ENCODE results near the gene PIGC. TPM values are rescaled to one million over a fixed set of nuclear protein-coding genes. Genes with fewer than 3 reads are reported as not detected.

The PIGC gene
- total RNA-seq, 1 experiment from 2014 or later: 16.2 TPM

- ChIA-PET POLR2A (interaction anchor here (0.5 to 0.6 kb wide), 2 partner anchors 614 to 819 kb away, joined by 4 to 5 read pairs; no protein-coding TSS in a partner anchor), CTCF (interaction anchor here (0.7 to 1.6 kb wide), 4 partner anchors 12 to 446 kb away, joined by 3 to 7 read pairs (median 4); partner anchors contain the start of gene PIGC)
- Mint-ChIP-seq H3K4me3 (no peak overlapping the region), H3K9me3 (peaks cover 19% of the 10 kb centered on the region), H3K36me3 (peaks cover 5% of the 10 kb centered on the region; the same call in 1 of the 2 replicates), H3K27me3 (ENCODE audit: low read depth) (no peaks in the 10 kb centered on the region; the same call in 1 of the 2 replicates), H3K27ac (no peak overlapping the region), H3K4me1 (peaks cover 20% of the 10 kb centered on the region)
- DNase-seq (ENCODE audit: low spot score) (peak; percentile 30), ATAC-seq (peak; percentile 66)
- no peak for TF ChIP-seq NR2C2 (CRISPR knock-in tag; IDR thresholded peaks at IDR 0.05)
- 0 out of 2 replicates have a peak, but pooled peaks have one; percentile 23 for TF ChIP-seq FOXK1 (CRISPR knock-in tag; IDR thresholded peaks at IDR 0.05)
Observed at GRCh38 chr1:172431721-172432192, 12.1 kb downstream of the PIGC start.

GRCh38 chr1:172431204-172431603 lies 12.7 kb downstream of the PIGC start:
- Mint-ChIP-seq H3K27ac (no peak overlapping the region), H3K36me3 (peaks cover 5% of the 10 kb centered on the region; the same call in 1 of the 2 replicates), H3K4me3 (no peak overlapping the region), H3K27me3 (ENCODE audit: low read depth) (no peaks in the 10 kb centered on the region; the same call in 1 of the 2 replicates), H3K4me1 (peaks cover 20% of the 10 kb centered on the region), H3K9me3 (peaks cover 16% of the 10 kb centered on the region)
- ChIA-PET POLR2A (no interaction called here), CTCF (interaction anchor here (1.0 to 1.6 kb wide), 3 partner anchors 13 to 446 kb away, joined by 3 to 7 read pairs (median 3); partner anchors contain the start of gene PIGC)
- TF ChIP-seq IRF1 (CRISPR knock-in tag; IDR thresholded peaks at IDR 0.05) (no peak), ZNF138 (CRISPR knock-in tag; conservative IDR thresholded peaks at IDR 0.05) (no peak), CREM (CRISPR knock-in tag; IDR thresholded peaks at IDR 0.05) (no peak), FOXP1 (CRISPR knock-in tag; IDR thresholded peaks at IDR 0.05; ENCODE audit: borderline replicate concordance) (no peak)
- no peak for ATAC-seq
- no peak for DNase-seq (ENCODE audit: low spot score)

GRCh38 chr1:172430128-172430454 lies 13.8 kb downstream of the PIGC start:
- H3K4me1 Mint-ChIP-seq: peaks cover 20% of the 10 kb centered on the region
- H3K27ac Mint-ChIP-seq: no peak overlapping the region
- H3K9me3 Mint-ChIP-seq: peaks cover 7% of the 10 kb centered on the region; the same call in 1 of the 2 replicates
- no peak for ATAC-seq
- ChIA-PET POLR2A (no interaction called here), CTCF (interaction anchor here (1.0 to 1.2 kb wide), 2 partner anchors 31 to 445 kb away, joined by 3 to 5 read pairs; no protein-coding TSS in a partner anchor)
- no peak for DNase-seq (ENCODE audit: low spot score)
- H3K36me3 Mint-ChIP-seq: no peaks in the 10 kb centered on the region
- no peaks in the 10 kb centered on the region for H3K27me3 Mint-ChIP-seq (ENCODE audit: low read depth)
- no peak overlapping the region for H3K4me3 Mint-ChIP-seq
- TF ChIP-seq TP53 (CRISPR knock-in tag; IDR thresholded peaks at IDR 0.05): no peak

- Mint-ChIP-seq H3K27ac (no peak overlapping the region), H3K9me3 (peaks cover 7% of the 10 kb centered on the region; the same call in 1 of the 2 replicates), H3K27me3 (ENCODE audit: low read depth) (no peaks in the 10 kb centered on the region), H3K36me3 (no peaks in the 10 kb centered on the region), H3K4me3 (no peak overlapping the region), H3K4me1 (peaks cover 20% of the 10 kb centered on the region)
- CTCF ChIA-PET: interaction anchor here (1.0 to 1.9 kb wide), 3 partner anchors 30 to 444 kb away, joined by 3 to 7 read pairs (median 5); no protein-coding TSS in a partner anchor
- peak; percentile 65 for ATAC-seq
- POLR2A ChIA-PET: no interaction called here
- DNase-seq (ENCODE audit: low spot score): peak; percentile 16
- TF ChIP-seq CTCF (IDR thresholded peaks at IDR 0.05) (peak; percentile 43; the same call in 1 of the 2 replicates), ESRRA (CRISPR knock-in tag; IDR thresholded peaks at IDR 0.05; ENCODE audit: borderline replicate concordance) (no peak), MLX (CRISPR knock-in tag; IDR thresholded peaks at IDR 0.05) (no peak)
Observed at GRCh38 chr1:172429331-172430127, 14.3 kb downstream of the PIGC start.

GRCh38 chr1:172427191-172427590 lies 16.7 kb downstream of the PIGC start:
- Mint-ChIP-seq H3K27me3 (ENCODE audit: low read depth) (no peaks in the 10 kb centered on the region), H3K9me3 (no peaks in the 10 kb centered on the region), H3K4me3 (no peak overlapping the region), H3K27ac (no peak overlapping the region), H3K36me3 (no peaks in the 10 kb centered on the region), H3K4me1 (peaks cover 17% of the 10 kb centered on the region)
- DNase-seq (ENCODE audit: low spot score) (no peak), ATAC-seq (no peak)
- ChIA-PET POLR2A (no interaction called here), CTCF (interaction anchor here (1.4 to 1.9 kb wide), 3 partner anchors 27 to 425 kb away, joined by 4 to 7 read pairs (median 5); no protein-coding TSS in a partner anchor)
- TF ChIP-seq ZBTB43 (CRISPR knock-in tag; IDR thresholded peaks at IDR 0.05): no peak
- no peak for TF ChIP-seq CREM (CRISPR knock-in tag; IDR thresholded peaks at IDR 0.05)
- no peak for TF ChIP-seq MLX (CRISPR knock-in tag; IDR thresholded peaks at IDR 0.05)
- no peak for TF ChIP-seq RELA (CRISPR knock-in tag; IDR thresholded peaks at IDR 0.05; ENCODE audit: borderline replicate concordance)
- TF ChIP-seq FOXJ3 (CRISPR knock-in tag; IDR thresholded peaks at IDR 0.05; ENCODE audit: borderline replicate concordance): no peak
- TF ChIP-seq ERG (CRISPR knock-in tag; IDR thresholded peaks at IDR 0.05): no peak
- TF ChIP-seq JUN (CRISPR knock-in tag; IDR thresholded peaks at IDR 0.05): no peak
